ENCODE data around the gene CMIP.

GRCh38 chr16:81519301-81520150 lies 74.9 kb downstream of the CMIP start:
- TF ChIP-seq, protein P1, sequence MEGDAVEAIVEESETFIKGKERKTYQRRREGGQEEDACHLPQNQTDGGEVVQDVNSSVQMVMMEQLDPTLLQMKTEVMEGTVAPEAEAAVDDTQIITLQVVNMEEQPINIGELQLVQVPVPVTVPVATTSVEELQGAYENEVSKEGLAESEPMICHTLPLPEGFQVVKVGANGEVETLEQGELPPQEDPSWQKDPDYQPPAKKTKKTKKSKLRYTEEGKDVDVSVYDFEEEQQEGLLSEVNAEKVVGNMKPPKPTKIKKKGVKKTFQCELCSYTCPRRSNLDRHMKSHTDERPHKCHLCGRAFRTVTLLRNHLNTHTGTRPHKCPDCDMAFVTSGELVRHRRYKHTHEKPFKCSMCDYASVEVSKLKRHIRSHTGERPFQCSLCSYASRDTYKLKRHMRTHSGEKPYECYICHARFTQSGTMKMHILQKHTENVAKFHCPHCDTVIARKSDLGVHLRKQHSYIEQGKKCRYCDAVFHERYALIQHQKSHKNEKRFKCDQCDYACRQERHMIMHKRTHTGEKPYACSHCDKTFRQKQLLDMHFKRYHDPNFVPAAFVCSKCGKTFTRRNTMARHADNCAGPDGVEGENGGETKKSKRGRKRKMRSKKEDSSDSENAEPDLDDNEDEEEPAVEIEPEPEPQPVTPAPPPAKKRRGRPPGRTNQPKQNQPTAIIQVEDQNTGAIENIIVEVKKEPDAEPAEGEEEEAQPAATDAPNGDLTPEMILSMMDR (IDR thresholded peaks at IDR 0.05; ENCODE audit: poor library complexity, severe bottlenecking) = no peak
- no peak for TF ChIP-seq RAD21 (conservative IDR thresholded peaks at IDR 0.05)
- no peak for TF ChIP-seq TAF1 (IDR thresholded peaks at IDR 0.05; ENCODE audit: low read depth)
- no peak for TF ChIP-seq SMC3 (conservative IDR thresholded peaks at IDR 0.05; ENCODE audit: poor library complexity)
